Activated T-helper 2 cell treated with anti-CD3 and anti-CD28 coated beads, Interferon-gamma antibody, Interleukin-2, Interleukin-4, amounts not matched to agents 10 μg/mL and 5 μg/mL and 100 μg/mL, durations not matched to agents 14 hours and 24 hours and 36 hours (primary cell): ENCODE measurements around the gene RIN3. TPM values are rescaled to one million over a fixed set of nuclear protein-coding genes. Genes with fewer than 3 reads are reported as not detected.
"Not testable (repeated sequence)": the region's sequence is repeated elsewhere in the genome, so short reads cannot be mapped to it uniquely, and the experiment has no call there.

Experiments
- DNase-seq: peaks from one replicate; pipeline ENCODE4 v3.0.0; 2021; ENCODE audit warnings: low spot score
- H3K27ac Mint-ChIP-seq: one replicate; pipeline ENCODE4 v1.8.0; 2021; ENCODE audit warnings: mixed read lengths
- H3K27me3 Mint-ChIP-seq: one replicate; pipeline ENCODE4 v1.8.0; 2021; ENCODE audit warnings: low read depth, mixed read lengths
- H3K36me3 Mint-ChIP-seq: one replicate; pipeline ENCODE4 v1.8.0; 2021; ENCODE audit warnings: low read depth, mixed read lengths
- H3K4me1 Mint-ChIP-seq: one replicate; pipeline ENCODE4 v1.8.0; 2021; ENCODE audit warnings: low read depth, mixed read lengths
- H3K4me3 Mint-ChIP-seq: one replicate; pipeline ENCODE4 v1.8.0; 2021; ENCODE audit warnings: low read depth, mild to moderate bottlenecking, moderate library complexity, mixed read lengths
- H3K9me3 Mint-ChIP-seq: one replicate; pipeline ENCODE4 v1.8.0; 2021; ENCODE audit warnings: mixed read lengths
- intact Hi-C: fragments of 100-400 bp; cut with micrococcal nuclease; formaldehyde crosslinking; loops from one replicate; pipeline ENCODE4 v1.15.1; 2023
- total RNA-seq: library from RNA; stranded (reverse); gene quantifications from 2 replicates; pipeline ENCODE4 v1.2.3, GENCODE V29; 2022

Gene RIN3
- total RNA-seq, 1 donor from 2014 or later, result 21.1 TPM

- peaks cover 70% of the 10 kb centered on the region for H3K36me3 Mint-ChIP-seq
- no peaks in the 10 kb centered on the region for H3K9me3 Mint-ChIP-seq
- H3K4me1 Mint-ChIP-seq, result peaks cover 52% of the 10 kb centered on the region
- H3K27ac Mint-ChIP-seq, result no peak overlapping the region
- intact Hi-C loops, result loop anchor here (10.0 kb wide), 2 partner anchors 329 to 549 kb away; partner anchors contain the start of genes CPSF2 and NDUFB1
- no peak overlapping the region for H3K4me3 Mint-ChIP-seq
- H3K27me3 Mint-ChIP-seq, result no peaks in the 10 kb centered on the region
- DNase-seq, result no peak
Measured at GRCh38 chr14:92673601-92674150, 160.1 kb downstream of the RIN3 start.

GRCh38 chr14:92675421-92675820 is 161.8 kb downstream of the RIN3 start:
- no peaks in the 10 kb centered on the region for H3K27me3 Mint-ChIP-seq
- peaks cover 43% of the 10 kb centered on the region for H3K4me1 Mint-ChIP-seq
- DNase-seq, result no peak
- H3K27ac Mint-ChIP-seq, result peak overlapping the region; percentile 1
- H3K4me3 Mint-ChIP-seq, result no peak overlapping the region
- intact Hi-C loops, result loop anchor here (10.0 kb wide), 2 partner anchors 331 to 551 kb away; partner anchors contain the start of genes CPSF2 and NDUFB1
- H3K9me3 Mint-ChIP-seq, result no peaks in the 10 kb centered on the region
- H3K36me3 Mint-ChIP-seq, result peaks cover 74% of the 10 kb centered on the region

DNA sequence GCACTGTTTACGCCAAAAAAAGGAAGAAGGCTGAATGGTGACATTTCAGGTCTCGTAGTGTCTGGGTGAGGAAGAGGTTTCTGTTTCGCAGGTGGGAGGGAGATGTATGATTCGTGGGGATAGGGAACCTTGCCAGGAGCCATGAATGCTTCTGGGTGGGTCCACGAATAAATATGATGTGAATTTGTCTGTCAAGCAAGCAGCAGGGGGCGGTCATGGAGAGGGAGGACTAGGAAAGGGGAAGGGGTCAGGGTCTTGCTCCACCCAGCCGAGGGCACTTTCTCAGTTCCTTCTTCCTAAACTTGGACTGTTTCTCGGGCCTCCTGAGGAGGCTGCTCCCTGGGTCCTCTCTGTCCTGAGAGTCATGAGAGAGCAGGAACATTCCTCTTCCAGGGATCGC is 162.4 kb downstream of the RIN3 start:
- peaks cover 38% of the 10 kb centered on the region for H3K4me1 Mint-ChIP-seq
- H3K36me3 Mint-ChIP-seq, result peaks cover 72% of the 10 kb centered on the region

GRCh38 chr14:92676403-92677086 is 163.0 kb downstream of the RIN3 start:
- H3K4me3 Mint-ChIP-seq, result peak overlapping the region; percentile 31
- intact Hi-C loops, result loop anchor here (1.0 to 10.0 kb wide), 8 partner anchors 8 to 552 kb away; partner anchors contain the start of genes CPSF2 and NDUFB1
- H3K36me3 Mint-ChIP-seq, result peaks cover 76% of the 10 kb centered on the region
- peak overlapping the region; percentile 58 for H3K27ac Mint-ChIP-seq
- no peak for DNase-seq
- no peaks in the 10 kb centered on the region for H3K27me3 Mint-ChIP-seq
- peaks cover 41% of the 10 kb centered on the region for H3K4me1 Mint-ChIP-seq
- no peaks in the 10 kb centered on the region for H3K9me3 Mint-ChIP-seq

More for the DNA sequence above, 162.4 kb downstream of the RIN3 start:
- Mint-ChIP-seq H3K9me3 (no peaks in the 10 kb centered on the region), H3K4me3 (peak overlapping the region; percentile 2), H3K27ac (peak overlapping the region; percentile 1), H3K27me3 (no peaks in the 10 kb centered on the region)
- intact Hi-C loops, result loop anchor here (2.0 to 10.0 kb wide), 4 partner anchors 61 to 551 kb away; partner anchors contain the start of genes CPSF2 and NDUFB1
- DNase-seq, result no peak

- Mint-ChIP-seq H3K4me3 (no peak overlapping the region), H3K4me1 (peaks cover 41% of the 10 kb centered on the region), H3K27ac (peak overlapping the region; percentile 58)
Measured at GRCh38 chr14:92677087-92677668, 163.6 kb downstream of the RIN3 start.

DNA sequence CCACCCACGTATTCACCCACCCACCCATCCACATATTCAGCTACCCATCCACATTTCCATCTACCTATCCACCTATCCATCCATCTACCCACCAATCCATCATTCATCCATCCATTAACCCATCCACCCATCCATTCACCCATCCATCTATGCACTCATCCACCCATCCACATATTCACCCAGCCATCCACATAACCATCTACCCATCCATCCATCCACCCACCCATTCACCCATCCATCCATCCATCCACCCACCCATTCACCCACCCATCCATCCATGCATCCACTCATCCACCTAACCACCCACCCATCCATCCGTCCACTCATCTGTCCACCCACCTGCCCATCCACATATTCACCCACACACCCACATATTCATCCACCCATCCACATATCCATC is 164.4 kb downstream of the RIN3 start:
- intact Hi-C loops, result loop anchor here (1.0 to 10.0 kb wide), 8 partner anchors 10 to 553 kb away; partner anchors contain the start of genes CPSF2 and NDUFB1
- Mint-ChIP-seq H3K27ac (peak overlapping the region; percentile 58), H3K4me3 (no peak overlapping the region), H3K4me1 (peaks cover 39% of the 10 kb centered on the region), H3K27me3 (no peaks in the 10 kb centered on the region), H3K9me3 (no peaks in the 10 kb centered on the region), H3K36me3 (peaks cover 71% of the 10 kb centered on the region)
- no peak for DNase-seq

More at GRCh38 chr14:92677087-92677668, 163.6 kb downstream of the RIN3 start:
- Mint-ChIP-seq H3K27me3 (no peaks in the 10 kb centered on the region), H3K36me3 (peaks cover 77% of the 10 kb centered on the region), H3K9me3 (no peaks in the 10 kb centered on the region)
- no peak for DNase-seq
- intact Hi-C loops, result loop anchor here (1.0 to 10.0 kb wide), 8 partner anchors 9 to 552 kb away; partner anchors contain the start of genes CPSF2 and NDUFB1

DNA sequence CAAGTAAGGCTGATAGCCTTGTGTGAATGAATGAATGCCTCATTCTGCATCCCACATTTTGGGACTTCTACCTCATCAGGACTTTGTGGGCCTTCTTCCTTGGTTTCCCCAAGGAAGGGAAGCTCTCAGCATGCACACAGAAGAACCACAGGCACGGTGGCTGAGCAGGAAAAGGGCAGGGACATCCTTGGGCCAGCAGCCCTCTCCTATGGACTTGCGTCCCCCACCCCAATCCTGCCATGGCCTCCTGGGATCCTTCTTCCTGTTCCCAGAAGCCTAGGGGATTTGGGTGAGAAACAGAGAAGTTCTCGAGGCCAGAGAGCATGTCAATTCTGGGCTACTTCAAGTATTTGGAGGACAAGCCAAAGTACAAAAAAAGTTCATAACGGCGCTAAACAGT is 165.2 kb downstream of the RIN3 start:
- H3K4me1 Mint-ChIP-seq, result peaks cover 39% of the 10 kb centered on the region
- intact Hi-C loops, result loop anchor here (10.0 kb wide), 2 partner anchors 334 to 554 kb away; partner anchors contain the start of genes CPSF2 and NDUFB1
- H3K27ac Mint-ChIP-seq, result no peak overlapping the region
- no peak for DNase-seq
- H3K27me3 Mint-ChIP-seq, result no peaks in the 10 kb centered on the region
- no peak overlapping the region for H3K4me3 Mint-ChIP-seq
- H3K36me3 Mint-ChIP-seq, result peaks cover 68% of the 10 kb centered on the region
- no peaks in the 10 kb centered on the region for H3K9me3 Mint-ChIP-seq

- no peak overlapping the region for H3K4me3 Mint-ChIP-seq
- no peak for DNase-seq
- no peaks in the 10 kb centered on the region for H3K27me3 Mint-ChIP-seq
- no peaks in the 10 kb centered on the region for H3K9me3 Mint-ChIP-seq
- intact Hi-C loops, result loop anchor here (10.0 kb wide), 2 partner anchors 334 to 554 kb away; partner anchors contain the start of genes CPSF2 and NDUFB1
- peaks cover 64% of the 10 kb centered on the region for H3K36me3 Mint-ChIP-seq
- peaks cover 39% of the 10 kb centered on the region for H3K4me1 Mint-ChIP-seq
- H3K27ac Mint-ChIP-seq, result no peak overlapping the region
Measured at GRCh38 chr14:92679246-92679645, 165.7 kb downstream of the RIN3 start.

- H3K27ac Mint-ChIP-seq, intact Hi-C loops, H3K9me3 Mint-ChIP-seq, DNase-seq, H3K4me3 Mint-ChIP-seq, H3K27me3 Mint-ChIP-seq: not testable (repeated sequence)
- H3K4me1 Mint-ChIP-seq, result peaks cover 35% of the 10 kb centered on the region
- peaks cover 59% of the 10 kb centered on the region for H3K36me3 Mint-ChIP-seq
Measured at GRCh38 chr14:92680330-92680729, 166.7 kb downstream of the RIN3 start.

GRCh38 chr14:92680781-92681650 is 167.4 kb downstream of the RIN3 start:
- no peak overlapping the region for H3K4me3 Mint-ChIP-seq
- peaks cover 60% of the 10 kb centered on the region for H3K36me3 Mint-ChIP-seq
- no peaks in the 10 kb centered on the region for H3K27me3 Mint-ChIP-seq
- H3K4me1 Mint-ChIP-seq, result peaks cover 28% of the 10 kb centered on the region
- peak; percentile 62 for DNase-seq
- H3K27ac Mint-ChIP-seq, result no peak overlapping the region
- intact Hi-C loops, result no loop called here
- no peaks in the 10 kb centered on the region for H3K9me3 Mint-ChIP-seq

- H3K27ac Mint-ChIP-seq, result no peak overlapping the region
- no peaks in the 10 kb centered on the region for H3K27me3 Mint-ChIP-seq
- no peak overlapping the region for H3K4me3 Mint-ChIP-seq
- DNase-seq, result no peak
- H3K4me1 Mint-ChIP-seq, result peaks cover 9% of the 10 kb centered on the region
- H3K9me3 Mint-ChIP-seq, result no peaks in the 10 kb centered on the region
- H3K36me3 Mint-ChIP-seq, result peaks cover 45% of the 10 kb centered on the region
- intact Hi-C loops, result no loop called here
Measured at GRCh38 chr14:92683041-92683440, 169.5 kb downstream of the RIN3 start.
